Ascending aorta (tissue), 2 donors: Measurements from ENCODE around the gene WFIKKN1. TPM values are rescaled to one million over a fixed set of nuclear protein-coding genes. Genes with fewer than 3 reads are reported as not detected.

Experiments used
- DNase-seq, 2 donors: peaks; one replicate each; pipeline ENCODE4 v3.0.0-alpha.2; 2019; ENCODE audit warnings: low spot score in 2 of 2
- H3K27ac ChIP-seq, 2 donors: fragments of 200-600 bp; sonication (generic); one replicate each; pipeline ENCODE4 v1.5.1; 2016 to 2017; ENCODE audit warnings: mild to moderate bottlenecking in 1 of 2
- H3K27me3 ChIP-seq: fragments of 200-600 bp; sonication (generic); one replicate; pipeline ENCODE4 v1.5.1; 2017
- H3K36me3 ChIP-seq, 2 donors: fragments of 200-600 bp; sonication (generic); one replicate each; pipeline ENCODE4 v1.5.1; 2016
- H3K4me1 ChIP-seq, 2 donors: fragments of 200-600 bp; sonication (generic); one replicate each; pipeline ENCODE4 v1.5.1; 2016 to 2017; ENCODE audit warnings: mild to moderate bottlenecking in 1 of 2
- H3K4me3 ChIP-seq, 2 donors: fragments of 200-600 bp; sonication (generic); one replicate each; pipeline ENCODE4 v1.5.1; 2016 to 2017; ENCODE audit warnings: mild to moderate bottlenecking in 1 of 2
- H3K9me3 ChIP-seq, 2 donors: fragments of 200-600 bp; sonication (generic); one replicate each; pipeline ENCODE4 v1.5.1; 2016
- CTCF ChIP-seq, 3 experiments: fragments of 200-600 bp in 2 of 3; fragments of 450-650 bp in 1 of 3; sonication (generic) in 2 of 3; IDR thresholded peaks; one replicate each; pipeline ENCODE4 v1.5.1; 2016 to 2019; ENCODE audit warnings: antibody characterized with exemption in 3 of 3, mild to moderate bottlenecking in 1 of 3, moderate library complexity in 1 of 3
- intact Hi-C: fragments of 100-400 bp; cut with DNase I; formaldehyde crosslinking; loops from one replicate; pipeline ENCODE4 v1.15.1; 2023
- total RNA-seq: library from RNA; depleted of rRNA; stranded (reverse); fragments of >200 nt; gene quantifications from one replicate; pipeline ENCODE4 v1.1.0, GENCODE V29; 2016

Gene WFIKKN1
- total RNA-seq, 1 donor from 2014 or later: not detected

GRCh38 chr16:657487-657886, 26.7 kb downstream of the WFIKKN1 start:
- no peak for DNase-seq
- Histone ChIP-seq H3K4me1 (peaks cover 0 to 5% of the 10 kb centered on the region in 2 donors), H3K9me3 (no peaks in the 10 kb centered on the region), H3K27ac (no peak overlapping the region), H3K36me3 (peaks cover 4 to 7% of the 10 kb centered on the region in 2 donors), H3K4me3 (no peak overlapping the region), H3K27me3 (no peaks in the 10 kb centered on the region)
- intact Hi-C loops: no loop called here
- TF ChIP-seq CTCF (IDR thresholded peaks at IDR 0.05): no peak

GRCh38 chr16:658679-659571, 28.1 kb downstream of the WFIKKN1 start:
- Histone ChIP-seq H3K36me3 (peaks cover 4 to 7% of the 10 kb centered on the region in 2 donors), H3K4me1 (peaks cover 0 to 5% of the 10 kb centered on the region in 2 donors), H3K9me3 (no peaks in the 10 kb centered on the region), H3K27ac (no peak overlapping the region), H3K4me3 (no peak overlapping the region), H3K27me3 (no peaks in the 10 kb centered on the region)
- no peak for TF ChIP-seq CTCF (IDR thresholded peaks at IDR 0.05)
- intact Hi-C loops: no loop called here
- DNase-seq: no peak

GRCh38 chr16:659618-660017, 28.8 kb downstream of the WFIKKN1 start:
- no peak for TF ChIP-seq CTCF (IDR thresholded peaks at IDR 0.05)
- Histone ChIP-seq H3K27me3 (no peaks in the 10 kb centered on the region), H3K9me3 (no peaks in the 10 kb centered on the region), H3K27ac (no peak overlapping the region), H3K36me3 (peaks cover 4 to 7% of the 10 kb centered on the region in 2 donors), H3K4me3 (no peak overlapping the region), H3K4me1 (peaks cover 0 to 5% of the 10 kb centered on the region in 2 donors)
- intact Hi-C loops: loop anchor here (2.0 to 10.0 kb wide), 2 partner anchors 23 to 265 kb away; partner anchors contain the start of genes METTL26 and NME4
- DNase-seq: no peak

GRCh38 chr16:660132-660458, 29.3 kb downstream of the WFIKKN1 start:
- TF ChIP-seq CTCF (IDR thresholded peaks at IDR 0.05): no peak
- DNase-seq: no peak
- intact Hi-C loops: loop anchor here (2.0 to 10.0 kb wide), 2 partner anchors 23 to 265 kb away; partner anchors contain the start of genes METTL26 and NME4
- H3K4me3 ChIP-seq: peak overlapping the region in 1 of 2 donors; percentile 46
- H3K27me3 ChIP-seq: no peaks in the 10 kb centered on the region
- no peaks in the 10 kb centered on the region for H3K9me3 ChIP-seq
- peaks cover 0 to 5% of the 10 kb centered on the region in 2 donors for H3K4me1 ChIP-seq
- H3K27ac ChIP-seq: peak overlapping the region; percentile 59 to 78
- H3K36me3 ChIP-seq: peaks cover 3 to 7% of the 10 kb centered on the region in 2 donors

- Histone ChIP-seq H3K27me3 (no peaks in the 10 kb centered on the region), H3K36me3 (peaks cover 0 to 2% of the 10 kb centered on the region in 2 donors), H3K9me3 (no peaks in the 10 kb centered on the region), H3K27ac (peak overlapping the region; percentile 59 to 78), H3K4me1 (peaks cover 0 to 5% of the 10 kb centered on the region in 2 donors), H3K4me3 (peak overlapping the region; percentile 15 to 46)
- intact Hi-C loops: loop anchor here (2.0 to 10.0 kb wide), 2 partner anchors 24 to 266 kb away; partner anchors contain the start of genes METTL26 and NME4
- TF ChIP-seq CTCF (IDR thresholded peaks at IDR 0.05): peak; percentile 37 to 59 (median 38)
- peak in 1 of 2 donors; percentile 91 for DNase-seq
Observed at GRCh38 chr16:660459-661183, 29.8 kb downstream of the WFIKKN1 start.
